GM12874 (cell line): ENCODE data around the gene SYNE2.

ENCODE experiments used
- CTCF ChIP-seq: IDR thresholded peaks from 2 replicates; pipeline ENCODE4 v1.5.1; 2011; ENCODE audit warnings: low read depth, mild to moderate bottlenecking, control low read depth, low read length, moderate library complexity; ENCODE audit not compliant: insufficient read depth

SYNE2 gene

GRCh38 chr14:63867933-63868921 is 15.4 kb downstream of the SYNE2 start:
- TF ChIP-seq CTCF = no peak

GRCh38 chr14:63874223-63874622 is 21.4 kb downstream of the SYNE2 start:
- no peak for TF ChIP-seq CTCF

- no peak for TF ChIP-seq CTCF
Measured at GRCh38 chr14:63875311-63875710, 22.5 kb downstream of the SYNE2 start.

- no peak for TF ChIP-seq CTCF
Measured at GRCh38 chr14:63877550-63877939, 24.7 kb downstream of the SYNE2 start.

DNA sequence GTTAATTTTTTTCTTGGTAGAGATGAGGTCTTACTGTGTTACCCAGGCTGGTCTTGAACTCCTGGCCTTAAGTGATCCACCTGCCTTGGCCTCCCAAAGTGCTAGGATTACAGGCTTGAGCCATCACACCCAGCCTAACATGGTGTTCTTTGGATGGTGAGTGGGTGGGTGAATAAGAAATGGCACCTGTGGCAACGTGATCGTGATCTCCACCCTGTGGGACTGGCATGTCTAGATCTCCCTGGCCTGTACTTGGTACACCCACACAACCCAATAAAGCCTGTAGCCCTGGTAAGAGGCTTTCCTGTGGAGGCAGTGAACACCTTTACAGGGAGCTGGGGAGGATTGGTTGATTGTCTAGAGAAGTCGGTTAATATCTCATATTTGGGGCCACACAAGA is 25.2 kb downstream of the SYNE2 start:
- no peak for TF ChIP-seq CTCF

DNA sequence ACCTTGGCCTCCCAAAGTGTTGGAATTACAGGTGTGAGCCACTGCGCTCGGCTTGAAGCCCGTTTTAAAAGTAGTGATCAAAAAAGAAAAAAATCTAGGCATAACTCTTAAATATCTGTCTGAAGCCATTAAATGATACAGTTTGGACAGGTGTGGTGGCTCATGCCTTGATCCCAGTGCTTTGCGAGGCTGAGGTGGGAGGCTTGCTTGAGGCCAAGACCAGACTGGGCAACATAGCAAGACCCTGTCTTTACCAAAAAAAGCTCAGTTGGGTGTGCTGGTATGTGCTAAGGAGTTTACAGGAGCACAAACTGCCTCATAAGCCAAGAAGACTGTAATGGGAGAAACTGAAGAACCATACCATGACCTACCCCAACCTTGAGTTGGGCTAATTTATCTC is 26.0 kb downstream of the SYNE2 start:
- no peak for TF ChIP-seq CTCF

GRCh38 chr14:63881926-63882325 is 29.1 kb downstream of the SYNE2 start:
- no peak for TF ChIP-seq CTCF
